ENCODE data around the gene MTR.

Gene MTR

DNA sequence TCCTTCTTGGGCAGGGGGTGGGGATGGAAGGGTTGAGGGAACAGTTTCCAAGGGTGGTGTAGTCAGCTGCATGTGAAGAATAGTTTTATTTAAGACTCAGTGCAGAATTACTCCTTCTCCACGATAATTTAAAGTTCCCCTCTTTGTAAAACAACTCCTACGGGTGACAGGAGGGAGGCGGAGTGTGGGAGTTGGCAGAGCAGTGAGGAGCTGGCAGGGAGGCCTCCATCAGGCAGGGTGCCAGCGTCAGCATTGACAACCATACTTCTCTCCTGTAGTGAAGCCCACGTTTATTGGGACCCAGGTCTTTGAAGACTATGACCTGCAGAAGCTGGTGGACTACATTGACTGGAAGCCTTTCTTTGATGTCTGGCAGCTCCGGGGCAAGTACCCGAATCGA is 93.8 kb downstream of the MTR start:
- no peak for DNase-seq (ENCODE audit: low read depth)
- TF ChIP-seq CTCF (IDR thresholded peaks at IDR 0.05; ENCODE audit: low read depth, low read length, missing control alignments), result no peak
- H3K4me3 ChIP-seq (ENCODE audit: low read depth, low read length), result no peak overlapping the region

- TF ChIP-seq CTCF (IDR thresholded peaks at IDR 0.05; ENCODE audit: low read depth, low read length, missing control alignments), result no peak
- no peak for DNase-seq (ENCODE audit: low read depth)
- no peak overlapping the region for H3K4me3 ChIP-seq (ENCODE audit: low read depth, low read length)
These were observed 95.3 kb downstream of the MTR start for GRCh38 chr1:236890152-236891056.

GRCh38 chr1:236893626-236894545 is 98.8 kb downstream of the MTR start:
- no peak overlapping the region for H3K4me3 ChIP-seq (ENCODE audit: low read depth, low read length)
- no peak for DNase-seq (ENCODE audit: low read depth)
- TF ChIP-seq CTCF (IDR thresholded peaks at IDR 0.05; ENCODE audit: low read depth, low read length, missing control alignments), result no peak

DNA sequence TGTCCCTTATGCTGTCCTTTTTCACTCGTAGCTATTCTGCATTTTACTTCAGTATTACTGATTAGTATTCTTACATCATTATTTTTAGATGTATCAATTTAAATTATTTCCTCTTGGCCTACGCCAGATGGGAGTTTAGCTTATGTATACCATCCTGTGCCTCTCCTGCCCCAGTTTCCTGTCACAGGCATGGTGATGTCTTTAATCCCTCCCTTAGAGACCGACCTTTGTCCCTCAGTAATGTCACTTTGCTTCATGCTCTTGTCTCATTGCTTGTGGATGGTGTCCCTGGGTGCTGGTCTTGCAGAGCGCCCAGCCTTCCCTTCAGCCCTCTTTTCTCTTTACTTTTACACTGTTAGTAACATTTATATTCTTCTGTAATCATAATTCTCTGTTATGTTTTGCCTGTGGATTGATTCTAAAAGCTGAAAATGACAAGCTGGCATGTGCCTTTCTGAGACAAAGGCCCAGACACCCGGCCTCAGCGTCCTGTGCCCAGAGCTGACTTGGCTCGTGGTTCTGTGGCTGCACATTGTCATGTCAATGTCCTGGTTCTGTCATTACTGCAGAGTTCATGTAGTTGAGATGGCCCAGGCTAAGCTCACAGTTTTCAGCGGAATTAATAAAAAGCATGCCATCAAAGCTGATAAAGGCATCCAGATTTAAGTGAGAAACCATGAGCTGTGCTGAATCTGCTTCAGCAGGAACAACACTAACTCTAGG is 100.7 kb downstream of the MTR start:
- no peak for TF ChIP-seq CTCF (IDR thresholded peaks at IDR 0.05; ENCODE audit: low read depth, low read length, missing control alignments)
- DNase-seq (ENCODE audit: low read depth), result no peak
- H3K4me3 ChIP-seq (ENCODE audit: low read depth, low read length), result no peak overlapping the region

- TF ChIP-seq CTCF (IDR thresholded peaks at IDR 0.05; ENCODE audit: low read depth, low read length, missing control alignments), result no peak
- no peak overlapping the region for H3K4me3 ChIP-seq (ENCODE audit: low read depth, low read length)
- DNase-seq (ENCODE audit: low read depth), result no peak
These were observed 101.6 kb downstream of the MTR start for GRCh38 chr1:236896716-236897115.

DNA sequence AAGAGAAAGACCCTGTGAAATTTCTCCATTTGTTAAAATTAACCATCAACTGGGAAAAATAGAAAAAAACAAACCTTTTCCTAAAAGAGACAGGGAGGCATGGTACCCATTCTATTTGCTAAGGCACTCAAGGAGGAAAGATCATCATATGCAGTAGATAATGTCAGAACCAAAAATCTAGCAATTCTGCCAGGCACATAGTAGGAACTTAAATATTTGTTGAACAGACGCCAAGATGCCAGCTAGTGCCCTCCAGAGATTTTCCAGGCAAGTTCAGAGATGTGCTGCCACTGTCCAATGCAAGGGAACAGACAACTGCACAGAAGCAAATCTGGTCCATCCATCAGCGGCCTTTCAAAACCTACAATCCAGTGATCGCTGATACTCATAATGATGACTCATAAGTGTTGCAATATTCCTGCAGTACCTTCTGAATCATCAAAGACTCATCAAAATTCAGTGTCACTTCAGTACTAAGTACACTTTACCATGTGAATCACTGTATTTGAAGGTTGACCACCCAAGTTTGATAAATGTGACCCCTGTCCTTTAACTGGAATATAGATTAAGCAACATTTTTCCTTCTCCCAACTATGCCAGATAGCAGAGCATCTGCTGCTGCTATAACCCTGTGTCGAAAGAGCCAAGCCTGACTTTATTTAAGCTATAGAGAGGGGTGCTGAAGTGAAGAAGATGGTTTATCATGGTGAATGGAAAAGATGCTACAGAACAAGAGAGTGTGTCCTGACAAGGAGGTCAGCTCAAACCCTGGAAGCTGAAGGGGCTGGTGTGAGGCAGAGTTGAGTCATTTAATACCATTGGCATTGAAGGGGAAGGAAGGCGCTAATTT is 110.0 kb downstream of the MTR start:
- no peak overlapping the region for H3K4me3 ChIP-seq (ENCODE audit: low read depth, low read length)
- no peak for TF ChIP-seq CTCF (IDR thresholded peaks at IDR 0.05; ENCODE audit: low read depth, low read length, missing control alignments)
- DNase-seq (ENCODE audit: low read depth), result no peak
